Measurements from ENCODE around the gene HBS1L.

Gene HBS1L

GRCh38 chr6:134921721-134922261 is 132.8 kb downstream of the HBS1L start:
- DNase-seq (ENCODE audit: low read depth): no peak
- no peak overlapping the region for H3K4me3 ChIP-seq (ENCODE audit: low read depth, low read length)
- TF ChIP-seq, protein P1, sequence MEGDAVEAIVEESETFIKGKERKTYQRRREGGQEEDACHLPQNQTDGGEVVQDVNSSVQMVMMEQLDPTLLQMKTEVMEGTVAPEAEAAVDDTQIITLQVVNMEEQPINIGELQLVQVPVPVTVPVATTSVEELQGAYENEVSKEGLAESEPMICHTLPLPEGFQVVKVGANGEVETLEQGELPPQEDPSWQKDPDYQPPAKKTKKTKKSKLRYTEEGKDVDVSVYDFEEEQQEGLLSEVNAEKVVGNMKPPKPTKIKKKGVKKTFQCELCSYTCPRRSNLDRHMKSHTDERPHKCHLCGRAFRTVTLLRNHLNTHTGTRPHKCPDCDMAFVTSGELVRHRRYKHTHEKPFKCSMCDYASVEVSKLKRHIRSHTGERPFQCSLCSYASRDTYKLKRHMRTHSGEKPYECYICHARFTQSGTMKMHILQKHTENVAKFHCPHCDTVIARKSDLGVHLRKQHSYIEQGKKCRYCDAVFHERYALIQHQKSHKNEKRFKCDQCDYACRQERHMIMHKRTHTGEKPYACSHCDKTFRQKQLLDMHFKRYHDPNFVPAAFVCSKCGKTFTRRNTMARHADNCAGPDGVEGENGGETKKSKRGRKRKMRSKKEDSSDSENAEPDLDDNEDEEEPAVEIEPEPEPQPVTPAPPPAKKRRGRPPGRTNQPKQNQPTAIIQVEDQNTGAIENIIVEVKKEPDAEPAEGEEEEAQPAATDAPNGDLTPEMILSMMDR (IDR thresholded peaks at IDR 0.05; ENCODE audit: control insufficient read depth, extremely low read depth, insufficient read depth): no peak

DNA sequence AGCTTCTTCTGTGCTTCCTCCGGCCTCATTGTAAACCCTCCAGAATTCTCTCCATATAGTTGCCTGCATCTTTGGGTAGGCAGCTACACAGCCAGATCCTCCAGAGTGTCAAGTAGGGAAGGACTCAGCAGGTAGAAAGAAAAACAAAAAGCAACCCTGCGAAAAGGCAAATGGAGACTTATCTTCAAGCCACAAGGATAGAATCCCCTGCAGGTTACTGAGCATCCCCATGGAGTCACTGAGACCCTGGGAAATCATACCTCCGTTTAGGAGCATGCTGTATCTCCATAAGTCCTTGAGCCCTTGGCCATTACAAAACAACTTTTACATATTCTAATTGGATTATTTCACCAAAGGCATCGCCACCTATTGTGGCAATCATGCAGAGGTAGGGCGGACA is 133.3 kb downstream of the HBS1L start:
- TF ChIP-seq, protein P1 (IDR thresholded peaks at IDR 0.05; ENCODE audit: control insufficient read depth, extremely low read depth, insufficient read depth): no peak
- DNase-seq (ENCODE audit: low read depth): no peak
- no peak overlapping the region for H3K4me3 ChIP-seq (ENCODE audit: low read depth, low read length)

DNA sequence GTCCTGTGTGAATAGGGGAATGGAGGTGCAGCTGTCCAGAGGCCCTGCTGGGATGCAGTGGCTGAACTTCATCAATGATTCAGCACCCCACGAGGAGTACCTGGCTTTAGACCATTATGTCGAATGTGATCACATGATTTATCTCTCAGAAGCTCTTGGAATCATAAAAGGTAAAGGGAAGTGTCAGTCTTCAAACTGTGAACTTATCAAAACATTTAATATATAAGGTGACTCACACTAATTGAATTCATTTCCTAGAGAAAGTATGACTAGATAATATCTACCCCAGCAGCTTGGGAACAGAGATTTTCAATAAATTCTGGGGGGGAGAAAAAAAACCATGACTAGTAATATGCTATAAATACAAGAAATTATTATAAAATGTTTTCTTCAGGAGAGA is 134.2 kb downstream of the HBS1L start:
- no peak overlapping the region for H3K4me3 ChIP-seq (ENCODE audit: low read depth, low read length)
- DNase-seq (ENCODE audit: low read depth): no peak
- TF ChIP-seq, protein P1 (IDR thresholded peaks at IDR 0.05; ENCODE audit: control insufficient read depth, extremely low read depth, insufficient read depth): no peak

- DNase-seq (ENCODE audit: low read depth): no peak
- TF ChIP-seq, protein P1 (IDR thresholded peaks at IDR 0.05; ENCODE audit: control insufficient read depth, extremely low read depth, insufficient read depth): no peak
- no peak overlapping the region for H3K4me3 ChIP-seq (ENCODE audit: low read depth, low read length)
Measured at GRCh38 chr6:134918418-134918961, 136.1 kb downstream of the HBS1L start.

- DNase-seq (ENCODE audit: low read depth): no peak
- H3K4me3 ChIP-seq (ENCODE audit: low read depth, low read length): no peak overlapping the region
- TF ChIP-seq, protein P1 (IDR thresholded peaks at IDR 0.05; ENCODE audit: control insufficient read depth, extremely low read depth, insufficient read depth): no peak
Measured at GRCh38 chr6:134911547-134911946, 143.1 kb downstream of the HBS1L start.

GRCh38 chr6:134910593-134910935 is 144.1 kb downstream of the HBS1L start:
- H3K4me3 ChIP-seq (ENCODE audit: low read depth, low read length): no peak overlapping the region
- TF ChIP-seq, protein P1 (IDR thresholded peaks at IDR 0.05; ENCODE audit: control insufficient read depth, extremely low read depth, insufficient read depth): no peak
- DNase-seq (ENCODE audit: low read depth): no peak

Data from LNCaP clone FGC (cell line).